ENCODE results near the gene MED17.

DNA sequence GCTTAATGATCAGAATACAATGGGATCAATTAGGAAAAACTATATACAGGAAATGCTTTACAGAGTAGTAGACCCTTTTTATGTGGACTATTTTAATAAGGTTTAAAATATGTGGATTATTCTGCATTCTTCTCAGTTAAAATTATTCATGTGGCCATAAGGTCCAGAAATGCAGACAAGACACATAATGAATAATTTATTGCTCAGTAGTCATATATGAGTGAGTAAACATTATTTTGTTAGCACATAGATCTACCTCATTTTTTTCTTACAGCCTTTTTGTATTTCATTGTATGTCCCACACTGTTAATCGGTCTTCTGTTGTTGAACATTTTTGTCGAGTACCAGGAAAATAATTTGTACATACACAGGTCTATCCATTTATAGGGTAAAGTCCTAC, 20.8 kb downstream of the MED17 start:
- TF ChIP-seq, protein P1, sequence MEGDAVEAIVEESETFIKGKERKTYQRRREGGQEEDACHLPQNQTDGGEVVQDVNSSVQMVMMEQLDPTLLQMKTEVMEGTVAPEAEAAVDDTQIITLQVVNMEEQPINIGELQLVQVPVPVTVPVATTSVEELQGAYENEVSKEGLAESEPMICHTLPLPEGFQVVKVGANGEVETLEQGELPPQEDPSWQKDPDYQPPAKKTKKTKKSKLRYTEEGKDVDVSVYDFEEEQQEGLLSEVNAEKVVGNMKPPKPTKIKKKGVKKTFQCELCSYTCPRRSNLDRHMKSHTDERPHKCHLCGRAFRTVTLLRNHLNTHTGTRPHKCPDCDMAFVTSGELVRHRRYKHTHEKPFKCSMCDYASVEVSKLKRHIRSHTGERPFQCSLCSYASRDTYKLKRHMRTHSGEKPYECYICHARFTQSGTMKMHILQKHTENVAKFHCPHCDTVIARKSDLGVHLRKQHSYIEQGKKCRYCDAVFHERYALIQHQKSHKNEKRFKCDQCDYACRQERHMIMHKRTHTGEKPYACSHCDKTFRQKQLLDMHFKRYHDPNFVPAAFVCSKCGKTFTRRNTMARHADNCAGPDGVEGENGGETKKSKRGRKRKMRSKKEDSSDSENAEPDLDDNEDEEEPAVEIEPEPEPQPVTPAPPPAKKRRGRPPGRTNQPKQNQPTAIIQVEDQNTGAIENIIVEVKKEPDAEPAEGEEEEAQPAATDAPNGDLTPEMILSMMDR (conservative IDR thresholded peaks at IDR 0.05 in 1 of 2, IDR thresholded peaks at IDR 0.05 in 1 of 2; ENCODE audit: extremely low read depth in 1 of 2, insufficient read depth in 1 of 2, low read depth in 1 of 2, low read length in 2 of 2) = no peak
- no peak for TF ChIP-seq EZH2 (IDR thresholded peaks at IDR 0.05; ENCODE audit: borderline replicate concordance, low read length)

All from mammary epithelial cell (primary cell).